Panc1 (cell line): ENCODE measurements around the gene TSPYL2.

Experiments used
- POLR2AphosphoS5 ChIP-seq: IDR thresholded peaks from 2 replicates; pipeline ENCODE4 v1.6.1; 2012; ENCODE audit warnings: mild to moderate bottlenecking, low read depth, low read length, moderate library complexity
- REST ChIP-seq, 2 experiments: IDR thresholded peaks; 2 replicates each; pipeline ENCODE4 v1.6.1; 2011 to 2012; ENCODE audit warnings: low read depth in 2 of 2, control low read depth in 1 of 2, low read length in 1 of 2, mild to moderate bottlenecking in 1 of 2, moderate library complexity in 1 of 2; ENCODE audit not compliant: insufficient read depth in 1 of 2
- SIN3A ChIP-seq: IDR thresholded peaks from 2 replicates; pipeline ENCODE4 v1.6.1; 2012; ENCODE audit warnings: low read depth, mild to moderate bottlenecking, low read length, moderate library complexity, borderline replicate concordance; ENCODE audit not compliant: insufficient read depth
- TCF7L2 ChIP-seq: IDR thresholded peaks from 2 replicates; pipeline ENCODE4 v1.6.1; 2011; ENCODE audit warnings: mild to moderate bottlenecking, low read depth, low read length, inconsistent platforms
- TF ChIP-seq, protein P1 (sequence below): fragments of 450-650 bp; IDR thresholded peaks from 2 replicates; pipeline ENCODE4 v1.5.1; 2017; ENCODE audit warnings: mild to moderate bottlenecking

- TF ChIP-seq, protein P1, sequence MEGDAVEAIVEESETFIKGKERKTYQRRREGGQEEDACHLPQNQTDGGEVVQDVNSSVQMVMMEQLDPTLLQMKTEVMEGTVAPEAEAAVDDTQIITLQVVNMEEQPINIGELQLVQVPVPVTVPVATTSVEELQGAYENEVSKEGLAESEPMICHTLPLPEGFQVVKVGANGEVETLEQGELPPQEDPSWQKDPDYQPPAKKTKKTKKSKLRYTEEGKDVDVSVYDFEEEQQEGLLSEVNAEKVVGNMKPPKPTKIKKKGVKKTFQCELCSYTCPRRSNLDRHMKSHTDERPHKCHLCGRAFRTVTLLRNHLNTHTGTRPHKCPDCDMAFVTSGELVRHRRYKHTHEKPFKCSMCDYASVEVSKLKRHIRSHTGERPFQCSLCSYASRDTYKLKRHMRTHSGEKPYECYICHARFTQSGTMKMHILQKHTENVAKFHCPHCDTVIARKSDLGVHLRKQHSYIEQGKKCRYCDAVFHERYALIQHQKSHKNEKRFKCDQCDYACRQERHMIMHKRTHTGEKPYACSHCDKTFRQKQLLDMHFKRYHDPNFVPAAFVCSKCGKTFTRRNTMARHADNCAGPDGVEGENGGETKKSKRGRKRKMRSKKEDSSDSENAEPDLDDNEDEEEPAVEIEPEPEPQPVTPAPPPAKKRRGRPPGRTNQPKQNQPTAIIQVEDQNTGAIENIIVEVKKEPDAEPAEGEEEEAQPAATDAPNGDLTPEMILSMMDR = no peak
- TF ChIP-seq TCF7L2 (no peak), REST (IDR thresholded peaks at IDR 0.05; ENCODE audit: insufficient read depth in 1 of 2, low read depth in 2 of 2, low read length in 1 of 2) (no peak), POLR2AphosphoS5 (no peak), SIN3A (no peak)
These were observed 32.8 kb downstream of the TSPYL2 start for GRCh38 chrX:53114864-53115549.
